Stomach (tissue), 9 donors: Measurements from ENCODE around the gene LBX1. TPM values are rescaled to one million over a fixed set of nuclear protein-coding genes. Genes with fewer than 3 reads are reported as not detected.

Source experiments
- DNase-seq, 2 donors: peaks; one replicate each; pipeline versions ENCODE4 v3.0.0 to v3.0.0-alpha.2; 2013 to 2019
- H3K27ac ChIP-seq, 5 donors: fragments of 200-600 bp in 4 of 5; sonication (generic) in 4 of 5; one replicate each; pipeline ENCODE4 v1.5.1; 2013 to 2019; ENCODE audit warnings: mild to moderate bottlenecking in 1 of 5, moderate library complexity in 1 of 5
- H3K27me3 ChIP-seq, 3 donors: fragments of 200-600 bp; sonication (generic); one replicate each; pipeline ENCODE4 v1.5.1; 2017 to 2019; ENCODE audit warnings: mixed run types in 1 of 3
- H3K36me3 ChIP-seq, 4 donors: fragments of 200-600 bp; sonication (generic); 1 replicate in 3 of 4; 2 replicates in 1 of 4; pipeline ENCODE4 v1.5.1; 2016 to 2019
- H3K4me1 ChIP-seq, 4 donors: fragments of 200-600 bp; sonication (generic); one replicate each; pipeline ENCODE4 v1.5.1; 2016 to 2019
- H3K4me3 ChIP-seq, 4 donors: fragments of 200-600 bp; sonication (generic) in 3 of 4; one replicate each; pipeline ENCODE4 v1.5.1; 2016 to 2019; ENCODE audit warnings: mild to moderate bottlenecking in 1 of 4
- H3K9me3 ChIP-seq, 4 donors: fragments of 200-600 bp; sonication (generic); one replicate each; pipeline ENCODE4 v1.5.1; 2016 to 2019
- CTCF ChIP-seq, 7 experiments: fragments of 450-650 bp in 4 of 7; fragments of 200-600 bp in 3 of 7; sonication (generic) in 3 of 7; IDR thresholded peaks; one replicate each; pipeline ENCODE4 v1.5.1; 2016 to 2019; ENCODE audit warnings: antibody characterized with exemption in 7 of 7, control low read depth in 2 of 7, mild to moderate bottlenecking in 1 of 7
- EP300 ChIP-seq: sonication (generic); formaldehyde crosslinking; IDR thresholded peaks from one replicate; pipeline ENCODE4 v1.6.1; 2017; ENCODE audit warnings: antibody characterized with exemption
- POLR2A ChIP-seq, 4 donors: fragments of 450-650 bp; IDR thresholded peaks; one replicate each; pipeline ENCODE4 v1.6.1; 2016; ENCODE audit warnings: antibody characterized with exemption in 4 of 4, control low read depth in 2 of 4, mild to moderate bottlenecking in 1 of 4, moderate library complexity in 1 of 4
- POLR2AphosphoS5 ChIP-seq, 3 donors: sonication (generic); formaldehyde crosslinking; IDR thresholded peaks; one replicate each; pipeline ENCODE4 v1.6.1; 2016; ENCODE audit warnings: antibody characterized with exemption in 3 of 3
- WGBS, 5 donors: extraction: QIAGEN DNeasy Blood & Tissue Kit in 3 of 5; methylation state at CpG; one replicate each; pipeline versions ENCODE4 v1.1.5 to v1.1.7; 2013 to 2018; 5-methylcytosine and 5-hydroxymethylcytosine counted together
- intact Hi-C: fragments of 100-400 bp; cut with DNase I; formaldehyde crosslinking; loops from one replicate; pipeline ENCODE4 v1.15.1; 2023; ENCODE audit warnings: low total_unique reads
- polyA plus RNA-seq, 3 donors: library from polyadenylated mRNA; stranded (reverse); fragments of 200-250 nt; gene quantifications; one replicate each; pipeline ENCODE4 v1.2.3, GENCODE V29; 2013
- total RNA-seq, 5 donors: library from RNA; depleted of rRNA; stranded (reverse); fragments of >200 nt; gene quantifications; one replicate each; pipeline versions ENCODE4 v1.1.0 to v1.2.3, GENCODE V29; 2014 to 2016
- donor health status: healthy with polysubstance abuse.
- donor health status: Bipolar disorder and iron deficiency.
- donor health status: healthy.

The LBX1 gene
- total and polyA plus RNA-seq, 8 donors, result not detected

GRCh38 chr10:101221963-101222531 is 7.2 kb downstream of the LBX1 start:
- WGBS, 5 donors, result 3 to 8% (median 7%) methylated on average over 9 of the region's 9 CpGs
- Histone ChIP-seq H3K36me3 (no peaks in the 10 kb centered on the region), H3K4me3 (peak overlapping the region in 1 of 4 donors; percentile 55), H3K9me3 (peaks cover 0 to 5% (median 0%) of the 10 kb centered on the region in 4 donors), H3K27me3 (peaks cover 47 to 100% (median 99%) of the 10 kb centered on the region in 3 donors), H3K27ac (no peak overlapping the region), H3K4me1 (peaks cover 48 to 62% (median 57%) of the 10 kb centered on the region in 4 donors)
- intact Hi-C loops, result no loop called here
- TF ChIP-seq CTCF (IDR thresholded peaks at IDR 0.05) (no peak), POLR2A (IDR thresholded peaks at IDR 0.05) (no peak), POLR2AphosphoS5 (IDR thresholded peaks at IDR 0.05) (no peak), EP300 (no peak)
- peak in 1 of 2 donors; percentile 1 for DNase-seq

GRCh38 chr10:101221549-101221948 is 7.7 kb downstream of the LBX1 start:
- intact Hi-C loops, result no loop called here
- Histone ChIP-seq H3K36me3 (no peaks in the 10 kb centered on the region), H3K27me3 (peaks cover 49 to 100% (median 99%) of the 10 kb centered on the region in 3 donors), H3K9me3 (peaks cover 0 to 5% (median 0%) of the 10 kb centered on the region in 4 donors), H3K4me3 (no peak overlapping the region), H3K4me1 (peaks cover 48 to 62% (median 57%) of the 10 kb centered on the region in 4 donors), H3K27ac (no peak overlapping the region)
- TF ChIP-seq POLR2AphosphoS5 (IDR thresholded peaks at IDR 0.05), result no peak
- no peak for TF ChIP-seq POLR2A (IDR thresholded peaks at IDR 0.05)
- TF ChIP-seq EP300, result no peak
- TF ChIP-seq CTCF (IDR thresholded peaks at IDR 0.05), result no peak
- DNase-seq, result peak in 1 of 2 donors; percentile 7
- WGBS, 5 donors, result 10 to 18% (median 18%) methylated on average over 5 of the region's 5 CpGs

GRCh38 chr10:101219946-101220451 is 9.3 kb downstream of the LBX1 start:
- intact Hi-C loops, result no loop called here
- 21 to 32% (median 29%) methylated on average over 3 of the region's 3 CpGs for WGBS, 5 donors
- H3K4me1 ChIP-seq, result peaks cover 46 to 62% (median 57%) of the 10 kb centered on the region in 4 donors

More at GRCh38 chr10:101219946-101220451, 9.3 kb downstream of the LBX1 start:
- Histone ChIP-seq H3K9me3 (peaks cover 0 to 5% (median 0%) of the 10 kb centered on the region in 4 donors), H3K36me3 (no peaks in the 10 kb centered on the region), H3K27me3 (peaks cover 47 to 100% (median 99%) of the 10 kb centered on the region in 3 donors), H3K4me3 (no peak overlapping the region), H3K27ac (no peak overlapping the region)
- peak in 1 of 2 donors; percentile 1 for DNase-seq
- TF ChIP-seq POLR2AphosphoS5 (IDR thresholded peaks at IDR 0.05), result no peak
- TF ChIP-seq EP300, result no peak
- TF ChIP-seq POLR2A (IDR thresholded peaks at IDR 0.05), result no peak
- no peak for TF ChIP-seq CTCF (IDR thresholded peaks at IDR 0.05)
